Measurements from ENCODE around the gene ACTMAP. TPM values are rescaled to one million over a fixed set of nuclear protein-coding genes. Genes with fewer than 3 reads are reported as not detected.
A peak's percentile ranks its signal among the peaks of the same experiment; 100 is the strongest.

ACTMAP gene
- total RNA-seq, result 10 to 100 TPM; 15.0 to 18.0 TPM

- Mint-ChIP-seq H3K9me3 (ENCODE audit: low read depth) (no peaks in the 10 kb centered on the region), H3K27ac (peak within 1 kb of the TSS; percentile 99), H3K27me3 (no peaks in the 10 kb centered on the region), H3K36me3 (ENCODE audit: low read depth) (peaks cover 35% of the 10 kb centered on the region), H3K4me1 (peaks cover 34% of the 10 kb centered on the region), H3K4me3 (peak within 1 kb of the TSS; percentile 81)
- intact Hi-C loops (cut with DNase I, micrococcal nuclease), result loop anchor here (1.0 to 2.0 kb wide), 18 partner anchors 25 to 647 kb away; partner anchors contain the start of genes COQ8B (in 2 of the 2), NUMBL (in 2 of the 2), AKT2 (in 1 of the 2) and B9D2 (in 1 of the 2)
- DNase-seq (peak; percentile 100), ATAC-seq (peak; percentile 90)
- ChIA-PET POLR2A (interaction anchor here (0.5 to 3.7 kb wide), 11 partner anchors 17 to 578 kb away, joined by 3 to 46 read pairs (median 4); partner anchors contain the start of genes COQ8B, EGLN2, ITPKC and RAB4B), CTCF (interaction anchor here (0.6 to 1.6 kb wide), 13 partner anchors 8 to 559 kb away, joined by 3 to 17 read pairs (median 4); partner anchors contain the start of genes COQ8B, EGLN2, ITPKC and RAB4B)
Measured at GRCh38 chr19:40750058-40750873, at the start of gene ACTMAP. Gene ACTMAP (minus strand): TSS chr19:40750477. CDS start chr19:40749803, 674 bp downstream.

- no peaks in the 10 kb centered on the region for H3K27me3 Mint-ChIP-seq
- POLR2A ChIA-PET, result interaction anchor here (1.1 to 1.8 kb wide), 3 partner anchors 21 to 83 kb away, joined by 3 to 25 read pairs (median 6); partner anchors contain the start of genes COQ8B, ITPKC and RAB4B
- peaks cover 62% of the 10 kb centered on the region for H3K4me1 Mint-ChIP-seq
- H3K9me3 Mint-ChIP-seq (ENCODE audit: low read depth), result no peaks in the 10 kb centered on the region
- intact Hi-C loops (cut with DNase I, micrococcal nuclease), result loop anchor here (1.0 to 10.0 kb wide), 11 partner anchors 83 to 1063 kb away; partner anchors contain the start of genes AKT2 (in 1 of the 2), CCDC97 (in 1 of the 2), COQ8B (in 1 of the 2) and DYRK1B (in 1 of the 2)
- CTCF ChIA-PET, result interaction anchor here (1.1 to 4.3 kb wide), 3 partner anchors 19 to 137 kb away, joined by 3 to 47 read pairs (median 12); partner anchors contain the start of gene RAB4B
- peaks cover 28% of the 10 kb centered on the region for H3K36me3 Mint-ChIP-seq (ENCODE audit: low read depth)
- DNase-seq (peak; percentile 50), ATAC-seq (no peak)
- peak overlapping the region; percentile 88 for H3K27ac Mint-ChIP-seq
- H3K4me3 Mint-ChIP-seq, result peak overlapping the region; percentile 91
Measured at GRCh38 chr19:40799558-40800338, 49.5 kb upstream of the ACTMAP start.

GRCh38 chr19:40798683-40799557, 48.6 kb upstream of the ACTMAP start, which contains the start of gene EGLN2:
Gene EGLN2 (plus strand): TSS chr19:40799191. CDS start chr19:40800573, 1,382 bp downstream.
- ChIA-PET CTCF (interaction anchor here (0.6 to 4.3 kb wide), 8 partner anchors 8 to 136 kb away, joined by 3 to 47 read pairs (median 4); partner anchors contain the start of genes ACTMAP, RAB4B and SNRPA), POLR2A (interaction anchor here (0.5 to 1.8 kb wide), 8 partner anchors 8 to 139 kb away, joined by 3 to 25 read pairs (median 6); partner anchors contain the start of genes ACTMAP, COQ8B, ITPKC and RAB4B)

GRCh38 chr19:40797963-40798682, 47.8 kb upstream of the ACTMAP start:
- intact Hi-C loops (cut with DNase I, micrococcal nuclease), result loop anchor here (1.0 to 10.0 kb wide), 15 partner anchors 20 to 1064 kb away; partner anchors contain the start of genes COQ8B (in 2 of the 2), RAB4B (in 2 of the 2), SNRPA (in 2 of the 2) and AKT2 (in 1 of the 2)

More at GRCh38 chr19:40798683-40799557, 48.6 kb upstream of the ACTMAP start, which contains the start of gene EGLN2:
- Mint-ChIP-seq H3K27ac (peak within 1 kb of the TSS; percentile 97), H3K36me3 (ENCODE audit: low read depth) (peaks cover 22% of the 10 kb centered on the region), H3K27me3 (no peaks in the 10 kb centered on the region), H3K9me3 (ENCODE audit: low read depth) (no peaks in the 10 kb centered on the region), H3K4me3 (peak within 1 kb of the TSS; percentile 91), H3K4me1 (peaks cover 54% of the 10 kb centered on the region)
- intact Hi-C loops (cut with DNase I, micrococcal nuclease), result loop anchor here (1.0 to 10.0 kb wide), 16 partner anchors 21 to 1063 kb away; partner anchors contain the start of genes COQ8B (in 2 of the 2), NUMBL (in 2 of the 2), RAB4B (in 2 of the 2) and SNRPA (in 2 of the 2)
- DNase-seq (peak; percentile 100), ATAC-seq (peak; percentile 85)

GRCh38 chr19:40797166-40797962, 47.1 kb upstream of the ACTMAP start:
- DNase-seq (no peak), ATAC-seq (no peak)
- Mint-ChIP-seq H3K36me3 (ENCODE audit: low read depth) (peaks cover 18% of the 10 kb centered on the region), H3K9me3 (ENCODE audit: low read depth) (no peaks in the 10 kb centered on the region), H3K27me3 (no peaks in the 10 kb centered on the region), H3K4me1 (peaks cover 46% of the 10 kb centered on the region), H3K27ac (peak overlapping the region; percentile 97), H3K4me3 (peak overlapping the region; percentile 91)
- intact Hi-C loops (cut with DNase I, micrococcal nuclease), result loop anchor here (5.0 to 10.0 kb wide), 3 partner anchors 370 to 1065 kb away; partner anchors contain the start of genes AKT2 (in 1 of the 2), RPS19 (in 1 of the 2) and SERTAD1 (in 1 of the 2)
- CTCF ChIA-PET, result interaction anchor here (1.1 to 4.3 kb wide), 6 partner anchors 9 to 135 kb away, joined by 3 to 47 read pairs (median 4); partner anchors contain the start of gene RAB4B
- POLR2A ChIA-PET, result interaction anchor here (0.6 to 1.8 kb wide), 6 partner anchors 9 to 829 kb away, joined by 3 to 25 read pairs (median 7); partner anchors contain the start of genes ACTMAP, RAB4B and SNRPA

More at GRCh38 chr19:40797963-40798682, 47.8 kb upstream of the ACTMAP start:
- H3K4me3 Mint-ChIP-seq, result peak overlapping the region; percentile 91
- peak overlapping the region; percentile 97 for H3K27ac Mint-ChIP-seq
- H3K4me1 Mint-ChIP-seq, result peaks cover 46% of the 10 kb centered on the region
- ChIA-PET POLR2A (interaction anchor here (0.5 to 1.8 kb wide), 8 partner anchors 9 to 829 kb away, joined by 3 to 25 read pairs (median 6); partner anchors contain the start of genes ACTMAP, COQ8B, ITPKC and RAB4B), CTCF (interaction anchor here (0.6 to 4.3 kb wide), 8 partner anchors 8 to 136 kb away, joined by 3 to 47 read pairs (median 4); partner anchors contain the start of gene RAB4B)
- H3K27me3 Mint-ChIP-seq, result no peaks in the 10 kb centered on the region
- peak; percentile 41 for ATAC-seq
- peak; percentile 82 for DNase-seq
- H3K9me3 Mint-ChIP-seq (ENCODE audit: low read depth), result no peaks in the 10 kb centered on the region
- peaks cover 18% of the 10 kb centered on the region for H3K36me3 Mint-ChIP-seq (ENCODE audit: low read depth)

GRCh38 chr19:40791996-40792395, 41.7 kb upstream of the ACTMAP start:
- intact Hi-C loops (cut with DNase I, micrococcal nuclease), result loop anchor here (1.0 to 10.0 kb wide), 2 partner anchors 38 to 507 kb away; partner anchors contain the start of gene AKT2 (in 1 of the 2)
- peak overlapping the region; percentile 68 for H3K27ac Mint-ChIP-seq
- peaks cover 23% of the 10 kb centered on the region for H3K4me1 Mint-ChIP-seq
- no peak for DNase-seq
- ChIA-PET POLR2A (no interaction called here), CTCF (interaction anchor here (2.0 kb wide), 1 partner anchor 14 kb away, joined by 7 read pairs; the partner anchor contains the start of gene RAB4B)
- peaks cover 10% of the 10 kb centered on the region for H3K36me3 Mint-ChIP-seq (ENCODE audit: low read depth)
- H3K27me3 Mint-ChIP-seq, result no peaks in the 10 kb centered on the region
- no peaks in the 10 kb centered on the region for H3K9me3 Mint-ChIP-seq (ENCODE audit: low read depth)
- no peak for ATAC-seq
- H3K4me3 Mint-ChIP-seq, result no peak overlapping the region

- no peak overlapping the region for H3K4me3 Mint-ChIP-seq
- peaks cover 11% of the 10 kb centered on the region for H3K36me3 Mint-ChIP-seq (ENCODE audit: low read depth)
- POLR2A ChIA-PET, result no interaction called here
- no peaks in the 10 kb centered on the region for H3K9me3 Mint-ChIP-seq (ENCODE audit: low read depth)
- DNase-seq (no peak), ATAC-seq (no peak)
- no peaks in the 10 kb centered on the region for H3K27me3 Mint-ChIP-seq
- H3K4me1 Mint-ChIP-seq, result peaks cover 20% of the 10 kb centered on the region
- H3K27ac Mint-ChIP-seq, result no peak overlapping the region
- intact Hi-C loops (cut with DNase I, micrococcal nuclease), result loop anchor here in 1 of 2 experiments (10.0 kb wide), 1 partner anchor 507 kb away; the partner anchor contains the start of gene AKT2
- CTCF ChIA-PET, result no interaction called here
Measured at GRCh38 chr19:40791349-40791748, 41.1 kb upstream of the ACTMAP start.

Data from activated CD4-positive, alpha-beta T cell treated with anti-CD3 and anti-CD28 coated beads for 36 hours (primary cell).